Lung (tissue), 4 donors: ENCODE data around the gene SUGT1. TPM values are rescaled to one million over a fixed set of nuclear protein-coding genes. Genes with fewer than 3 reads are reported as not detected.

Experiments used
- polyA plus RNA-seq, 2 donors: library from polyadenylated mRNA; stranded (reverse); fragments of 200-250 nt; gene quantifications; one replicate each; pipeline ENCODE4 v1.2.1, GENCODE V29; 2013
- total RNA-seq, 2 donors: library from RNA; depleted of rRNA in 1 of 2; stranded (reverse); fragments of >200 nt in 1 of 2; gene quantifications; one replicate each; pipeline ENCODE4 v1.2.1, GENCODE V29; 2014 to 2021
- donor health status: Bipolar disorder and iron deficiency.
- donor health status: healthy.
- donor health status: DM: yes; HTN: yes; CAD: no.

The SUGT1 gene
- total and polyA plus RNA-seq, 4 donors = 30.6 to 48.7 (median 38.1) TPM

Other genes starting within 250 kb of the SUGT1 start
- 10 to 100 TPM; 13.7 to 39.6 TPM for gene THSD1, start 246.7 kb upstream of the SUGT1 start, total RNA-seq
- gene THSD1, start 246.7 kb upstream of the SUGT1 start, polyA plus RNA-seq = 1 to 10 TPM; 7.0 to 7.1 TPM
- 100 to 1,000 TPM in 1 of 2 donors, 10 to 100 TPM in 1; 38.5 to 119 TPM for gene VPS36, start 202.2 kb upstream of the SUGT1 start, total RNA-seq
- 10 to 100 TPM; 17.3 to 21.8 TPM for gene VPS36, start 202.2 kb upstream of the SUGT1 start, polyA plus RNA-seq
- gene CKAP2, start 197.4 kb upstream of the SUGT1 start, total RNA-seq = 10 to 100 TPM in 1 of 2 donors, 1 to 10 TPM in 1; 6.5 to 19.2 TPM
- 1 to 10 TPM; 2.0 to 3.0 TPM for gene CKAP2, start 197.4 kb upstream of the SUGT1 start, polyA plus RNA-seq
- 10 to 100 TPM in 1 of 2 donors, 1 to 10 TPM in 1; 7.2 to 10.3 TPM for gene HNRNPA1L2, start 10.4 kb upstream of the SUGT1 start, total RNA-seq
- 1 to 10 TPM; 4.8 to 9.5 TPM for gene HNRNPA1L2, start 10.4 kb upstream of the SUGT1 start, polyA plus RNA-seq
- 1 to 10 TPM in 1 of 2 donors, not detected in 1; 1.2 TPM for gene CNMD, start 87.0 kb downstream of the SUGT1 start, total RNA-seq
- gene CNMD, start 87.0 kb downstream of the SUGT1 start, polyA plus RNA-seq = under 1 TPM; 0.09 to 0.10 TPM
- gene PCDH8, start 195.8 kb downstream of the SUGT1 start, total RNA-seq = under 1 TPM in 1 of 2 donors, not detected in 1; 0.28 TPM
- under 1 TPM in 1 of 2 donors, not detected in 1; 0.06 TPM for gene PCDH8, start 195.8 kb downstream of the SUGT1 start, polyA plus RNA-seq